Measurements from ENCODE around the gene ENDOV.

Gene ENDOV

GRCh38 chr17:80465327-80465974 is 50.5 kb downstream of the ENDOV start:
- Histone ChIP-seq H3K4me3 (ENCODE audit: low read depth in 1 of 2, low read length in 2 of 2) (no peak overlapping the region), H3K4me1 (ENCODE audit: insufficient read depth, low read length) (peaks cover 16% of the 10 kb centered on the region), H3K36me3 (ENCODE audit: insufficient read depth, low read length) (peaks cover 20% of the 10 kb centered on the region), H3K27me3 (ENCODE audit: control insufficient read depth in 1 of 2, insufficient read depth in 2 of 2, low read length in 2 of 2) (peaks cover 0 to 7% of the 10 kb centered on the region in 2 donors), H3K27ac (ENCODE audit: low read depth, low read length) (no peak overlapping the region), H3K9me3 (ENCODE audit: low read length) (no peaks in the 10 kb centered on the region), H3K9ac (ENCODE audit: low read length) (no peak overlapping the region)

DNA sequence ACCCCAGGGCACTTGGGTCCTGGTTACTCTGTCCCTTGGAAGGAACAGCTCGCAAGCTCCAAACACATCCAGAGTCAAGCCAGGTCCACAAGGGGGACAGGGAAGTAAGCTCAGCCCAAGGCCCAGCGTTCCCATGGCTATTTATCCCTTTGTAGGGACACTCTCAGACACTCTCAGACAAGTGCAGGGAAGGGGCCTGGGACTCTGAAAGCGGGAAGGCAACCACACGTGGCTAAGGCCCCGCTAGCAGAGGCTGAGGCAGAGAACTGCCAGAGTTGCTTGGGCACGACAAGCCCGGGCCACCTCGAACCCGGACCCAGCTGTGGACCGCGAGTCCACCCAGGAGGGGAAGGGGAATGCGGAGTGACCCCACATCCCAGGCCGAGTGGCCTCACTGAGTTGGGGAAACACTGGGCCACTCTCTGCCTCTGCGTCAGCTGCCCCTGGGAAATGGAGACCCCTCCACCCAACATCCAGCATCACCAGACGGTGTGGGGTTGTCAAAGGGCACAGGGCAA is 51.3 kb downstream of the ENDOV start:
- no peaks in the 10 kb centered on the region for H3K9me3 ChIP-seq (ENCODE audit: low read length)
- H3K27me3 ChIP-seq (ENCODE audit: control insufficient read depth in 1 of 2, insufficient read depth in 2 of 2, low read length in 2 of 2), result peaks cover 0 to 7% of the 10 kb centered on the region in 2 donors
- H3K4me3 ChIP-seq (ENCODE audit: low read depth in 1 of 2, low read length in 2 of 2), result no peak overlapping the region
- H3K9ac ChIP-seq (ENCODE audit: low read length), result no peak overlapping the region
- H3K4me1 ChIP-seq (ENCODE audit: insufficient read depth, low read length), result peaks cover 10% of the 10 kb centered on the region
- no peak overlapping the region for H3K27ac ChIP-seq (ENCODE audit: low read depth, low read length)
- H3K36me3 ChIP-seq (ENCODE audit: insufficient read depth, low read length), result peaks cover 20% of the 10 kb centered on the region

DNA sequence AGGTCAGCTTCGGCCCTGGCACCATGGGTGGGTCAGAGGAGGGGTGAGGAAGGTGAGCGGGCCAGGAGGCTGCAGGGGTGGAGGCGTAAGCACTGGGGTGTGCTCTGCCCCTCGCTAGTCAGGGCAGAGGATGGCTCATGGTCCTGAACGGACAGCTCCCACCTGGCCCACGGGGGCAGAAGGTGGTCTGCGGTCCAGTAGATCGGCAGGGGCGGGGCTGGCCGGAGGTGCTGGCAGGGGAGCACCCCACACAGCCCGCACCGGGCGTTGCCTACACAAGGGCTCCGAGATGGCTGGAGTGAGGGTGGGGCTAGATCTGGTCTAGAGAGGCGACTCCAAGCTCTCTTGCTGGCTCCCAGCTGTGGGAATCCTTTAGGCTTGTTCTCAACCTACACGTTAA is 53.3 kb downstream of the ENDOV start:
- Histone ChIP-seq H3K27ac (ENCODE audit: low read depth, low read length) (no peak overlapping the region), H3K27me3 (ENCODE audit: control insufficient read depth in 1 of 2, insufficient read depth in 2 of 2, low read length in 2 of 2) (peaks cover 0 to 7% of the 10 kb centered on the region in 2 donors), H3K9ac (ENCODE audit: low read length) (no peak overlapping the region), H3K4me3 (ENCODE audit: low read depth in 1 of 2, low read length in 2 of 2) (no peak overlapping the region), H3K4me1 (ENCODE audit: insufficient read depth, low read length) (peaks cover 13% of the 10 kb centered on the region), H3K9me3 (ENCODE audit: low read length) (no peaks in the 10 kb centered on the region), H3K36me3 (ENCODE audit: insufficient read depth, low read length) (peaks cover 33% of the 10 kb centered on the region)

DNA sequence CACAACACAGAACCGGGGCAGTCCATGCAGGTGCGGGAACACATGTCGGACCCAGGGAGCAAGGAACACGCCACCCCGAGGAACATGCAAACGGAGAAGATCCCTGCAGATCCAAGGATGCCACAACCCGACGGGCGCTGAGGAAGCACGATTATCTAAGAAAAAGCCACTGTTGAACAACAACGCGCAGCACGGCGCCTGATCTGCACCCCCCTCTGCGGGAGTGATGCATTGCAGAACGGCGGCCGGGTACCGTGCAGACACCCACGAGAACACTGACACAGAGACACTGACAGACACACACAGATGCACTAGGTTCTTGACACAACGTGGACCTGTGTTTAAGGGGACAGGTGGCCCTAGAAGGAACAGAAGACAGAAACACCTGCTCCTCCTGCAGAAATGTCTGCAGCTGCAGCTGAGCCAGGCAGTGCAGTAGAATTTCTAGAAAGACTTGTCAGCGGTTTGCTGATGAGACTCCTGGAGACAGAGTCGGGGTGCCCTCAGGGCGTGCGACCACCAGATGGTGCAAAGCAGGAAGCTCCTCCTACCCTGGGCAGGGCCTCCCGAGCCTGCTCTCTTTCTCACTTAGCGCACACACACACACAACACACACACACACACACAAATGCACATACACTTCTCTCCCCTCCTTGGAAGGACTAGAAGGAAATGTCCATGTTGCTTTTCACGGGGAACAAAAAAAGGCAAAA is 54.0 kb downstream of the ENDOV start:
- no peaks in the 10 kb centered on the region for H3K9me3 ChIP-seq (ENCODE audit: low read length)
- peaks cover 36% of the 10 kb centered on the region for H3K36me3 ChIP-seq (ENCODE audit: insufficient read depth, low read length)
- H3K9ac ChIP-seq (ENCODE audit: low read length), result no peak overlapping the region
- no peak overlapping the region for H3K4me3 ChIP-seq (ENCODE audit: low read depth in 1 of 2, low read length in 2 of 2)
- peaks cover 20% of the 10 kb centered on the region for H3K4me1 ChIP-seq (ENCODE audit: insufficient read depth, low read length)
- peaks cover 0 to 7% of the 10 kb centered on the region in 2 donors for H3K27me3 ChIP-seq (ENCODE audit: control insufficient read depth in 1 of 2, insufficient read depth in 2 of 2, low read length in 2 of 2)
- H3K27ac ChIP-seq (ENCODE audit: low read depth, low read length), result no peak overlapping the region

DNA sequence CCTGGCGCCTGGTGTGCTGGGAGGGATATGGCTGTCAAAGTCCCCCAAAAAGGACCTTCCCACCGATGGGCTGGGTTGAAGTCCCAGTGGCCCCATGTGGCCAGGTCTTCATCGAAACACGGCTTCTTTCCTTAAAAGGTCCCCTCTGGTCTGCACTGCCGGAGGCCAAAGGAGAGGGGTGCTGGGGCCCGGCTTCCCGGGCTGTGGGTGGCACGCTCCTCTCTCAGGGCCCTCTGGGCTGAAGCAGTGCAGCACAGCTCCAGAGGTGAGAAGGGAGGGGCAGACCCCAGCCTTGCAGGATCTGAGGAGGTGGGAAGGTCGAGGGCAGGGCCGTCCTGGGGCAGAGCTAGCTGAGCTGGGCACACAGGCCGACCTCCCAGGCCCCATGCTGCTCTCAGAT is 54.7 kb downstream of the ENDOV start:
- no peaks in the 10 kb centered on the region for H3K9me3 ChIP-seq (ENCODE audit: low read length)
- peaks cover 26% of the 10 kb centered on the region for H3K4me1 ChIP-seq (ENCODE audit: insufficient read depth, low read length)
- peaks cover 36% of the 10 kb centered on the region for H3K36me3 ChIP-seq (ENCODE audit: insufficient read depth, low read length)
- H3K27ac ChIP-seq (ENCODE audit: low read depth, low read length), result no peak overlapping the region
- H3K27me3 ChIP-seq (ENCODE audit: control insufficient read depth in 1 of 2, insufficient read depth in 2 of 2, low read length in 2 of 2), result peaks cover 0 to 7% of the 10 kb centered on the region in 2 donors
- H3K9ac ChIP-seq (ENCODE audit: low read length), result no peak overlapping the region
- no peak overlapping the region for H3K4me3 ChIP-seq (ENCODE audit: low read depth in 1 of 2, low read length in 2 of 2)

- H3K27me3 ChIP-seq (ENCODE audit: control insufficient read depth in 1 of 2, insufficient read depth in 2 of 2, low read length in 2 of 2), result peaks cover 0 to 7% of the 10 kb centered on the region in 2 donors
- H3K4me1 ChIP-seq (ENCODE audit: insufficient read depth, low read length), result peaks cover 26% of the 10 kb centered on the region
- H3K36me3 ChIP-seq (ENCODE audit: insufficient read depth, low read length), result peaks cover 36% of the 10 kb centered on the region
Observed at GRCh38 chr17:80470603-80471002, 55.6 kb downstream of the ENDOV start.

DNA sequence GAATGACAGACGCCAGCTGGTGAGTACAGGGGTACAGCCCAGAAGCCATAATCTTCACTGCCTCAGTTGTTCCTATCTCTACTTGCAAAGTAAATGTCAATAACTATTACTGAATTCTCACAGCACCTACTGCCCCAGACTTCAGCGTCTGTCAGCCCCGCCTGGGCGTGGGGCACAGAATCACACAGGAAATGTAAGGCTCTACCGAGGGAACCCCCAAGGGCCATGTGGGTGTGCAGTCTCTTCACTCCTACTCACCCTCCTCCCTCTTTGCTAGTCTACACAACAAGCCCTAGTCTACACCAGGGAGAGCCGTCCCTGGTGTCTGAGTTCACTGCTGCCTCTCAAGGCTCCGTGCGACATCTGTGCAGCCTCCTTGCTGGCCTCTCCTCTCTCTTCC is 57.0 kb downstream of the ENDOV start:
- Histone ChIP-seq H3K4me1 (ENCODE audit: insufficient read depth, low read length) (peaks cover 26% of the 10 kb centered on the region), H3K9ac (ENCODE audit: low read length) (no peak overlapping the region), H3K27me3 (ENCODE audit: control insufficient read depth in 1 of 2, insufficient read depth in 2 of 2, low read length in 2 of 2) (peaks cover 3 to 7% of the 10 kb centered on the region in 2 donors), H3K4me3 (ENCODE audit: low read depth in 1 of 2, low read length in 2 of 2) (no peak overlapping the region), H3K9me3 (ENCODE audit: low read length) (no peaks in the 10 kb centered on the region), H3K27ac (ENCODE audit: low read depth, low read length) (no peak overlapping the region), H3K36me3 (ENCODE audit: insufficient read depth, low read length) (peaks cover 36% of the 10 kb centered on the region)

More at GRCh38 chr17:80470603-80471002, 55.6 kb downstream of the ENDOV start:
- Histone ChIP-seq H3K9me3 (ENCODE audit: low read length) (no peaks in the 10 kb centered on the region), H3K9ac (ENCODE audit: low read length) (no peak overlapping the region), H3K4me3 (ENCODE audit: low read depth in 1 of 2, low read length in 2 of 2) (no peak overlapping the region), H3K27ac (ENCODE audit: low read depth, low read length) (no peak overlapping the region)

DNA sequence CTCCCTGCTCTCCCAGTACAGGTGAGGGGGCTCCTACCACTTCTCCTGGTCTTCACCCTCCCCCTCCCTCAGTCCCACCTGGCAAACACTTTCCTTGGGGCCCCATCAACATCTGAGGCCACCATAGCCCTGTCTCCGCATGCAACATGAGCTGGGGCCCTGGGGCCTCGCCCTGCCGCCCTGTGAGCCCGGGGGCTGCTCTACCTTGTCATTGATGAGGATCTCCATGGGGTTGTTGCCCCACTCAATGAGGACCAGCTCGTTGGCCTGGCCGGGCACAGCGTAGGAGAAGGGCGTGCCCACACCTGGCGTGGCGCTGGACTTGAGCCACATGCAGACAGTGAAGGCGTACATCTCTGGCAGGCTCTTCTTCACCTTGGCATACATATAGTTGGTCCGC is 58.0 kb downstream of the ENDOV start:
- Histone ChIP-seq H3K9ac (ENCODE audit: low read length) (no peak overlapping the region), H3K27me3 (ENCODE audit: control insufficient read depth in 1 of 2, insufficient read depth in 2 of 2, low read length in 2 of 2) (peaks cover 7 to 14% of the 10 kb centered on the region in 2 donors), H3K27ac (ENCODE audit: low read depth, low read length) (no peak overlapping the region), H3K36me3 (ENCODE audit: insufficient read depth, low read length) (peaks cover 33% of the 10 kb centered on the region), H3K4me3 (ENCODE audit: low read depth in 1 of 2, low read length in 2 of 2) (no peak overlapping the region), H3K4me1 (ENCODE audit: insufficient read depth, low read length) (peaks cover 26% of the 10 kb centered on the region), H3K9me3 (ENCODE audit: low read length) (no peaks in the 10 kb centered on the region)

GRCh38 chr17:80473701-80474100 is 58.7 kb downstream of the ENDOV start:
- H3K4me1 ChIP-seq (ENCODE audit: insufficient read depth, low read length), result peaks cover 26% of the 10 kb centered on the region
- H3K4me3 ChIP-seq (ENCODE audit: low read depth in 1 of 2, low read length in 2 of 2), result peak overlapping the region in 1 of 2 donors; percentile 72
- peaks cover 26% of the 10 kb centered on the region for H3K36me3 ChIP-seq (ENCODE audit: insufficient read depth, low read length)
- H3K9me3 ChIP-seq (ENCODE audit: low read length), result no peaks in the 10 kb centered on the region
- peak overlapping the region; percentile 79 for H3K27ac ChIP-seq (ENCODE audit: low read depth, low read length)
- H3K9ac ChIP-seq (ENCODE audit: low read length), result no peak overlapping the region
- H3K27me3 ChIP-seq (ENCODE audit: control insufficient read depth in 1 of 2, insufficient read depth in 2 of 2, low read length in 2 of 2), result peaks cover 3 to 21% of the 10 kb centered on the region in 2 donors

- Histone ChIP-seq H3K4me3 (ENCODE audit: low read depth in 1 of 2, low read length in 2 of 2) (peak overlapping the region; percentile 62 to 72), H3K9me3 (ENCODE audit: low read length) (no peaks in the 10 kb centered on the region), H3K27me3 (ENCODE audit: control insufficient read depth in 1 of 2, insufficient read depth in 2 of 2, low read length in 2 of 2) (peaks cover 0 to 28% of the 10 kb centered on the region in 2 donors), H3K4me1 (ENCODE audit: insufficient read depth, low read length) (peaks cover 26% of the 10 kb centered on the region), H3K27ac (ENCODE audit: low read depth, low read length) (peak overlapping the region; percentile 79), H3K9ac (ENCODE audit: low read length) (peak overlapping the region; percentile 61), H3K36me3 (ENCODE audit: insufficient read depth, low read length) (peaks cover 19% of the 10 kb centered on the region)
Observed at GRCh38 chr17:80474231-80474960, 59.4 kb downstream of the ENDOV start.
